Midbrain (tissue), 1 donor: Measurements from ENCODE around the gene TNFSF11.
"Not testable (repeated sequence)": the region's sequence is repeated elsewhere in the genome, so short reads cannot be mapped to it uniquely, and the experiment has no call there.

Source experiments
- DNase-seq: peaks from one replicate; lab custom pipeline; 2025; lab: John Stamatoyannopoulos, UW

The TNFSF11 gene

GRCh38 chr13:42574011-42574410 is at the start of gene TNFSF11:
Gene TNFSF11 (plus strand): TSS chr13:42574152. CDS start chr13:42574304, 152 bp downstream.
- no peak for DNase-seq

- no peak for DNase-seq
Measured at GRCh38 chr13:42524487-42525034, 49.4 kb upstream of the TNFSF11 start.

- DNase-seq: no peak
Measured at GRCh38 chr13:42525035-42525504, 48.9 kb upstream of the TNFSF11 start.

GRCh38 chr13:42526276-42526675 is 47.7 kb upstream of the TNFSF11 start:
- DNase-seq: no peak

GRCh38 chr13:42526804-42527203 is 47.1 kb upstream of the TNFSF11 start:
- DNase-seq: no peak

GRCh38 chr13:42532561-42533335 is 41.2 kb upstream of the TNFSF11 start:
- no peak for DNase-seq

GRCh38 chr13:42533336-42533591 is 40.7 kb upstream of the TNFSF11 start:
- DNase-seq: no peak

- DNase-seq: no peak
Measured at GRCh38 chr13:42534785-42535184, 39.2 kb upstream of the TNFSF11 start.

- no peak for DNase-seq
Measured at GRCh38 chr13:42538996-42539395, 35.0 kb upstream of the TNFSF11 start.

GRCh38 chr13:42539670-42540069 is 34.3 kb upstream of the TNFSF11 start:
- no peak for DNase-seq

GRCh38 chr13:42543215-42543797 is 30.6 kb upstream of the TNFSF11 start:
- DNase-seq: no peak

GRCh38 chr13:42544246-42544926 is 29.6 kb upstream of the TNFSF11 start:
- peak; percentile 22 for DNase-seq

GRCh38 chr13:42545842-42546241 is 28.1 kb upstream of the TNFSF11 start:
- no peak for DNase-seq

- DNase-seq: no peak
Measured at GRCh38 chr13:42547612-42548011, 26.3 kb upstream of the TNFSF11 start.

- no peak for DNase-seq
Measured at GRCh38 chr13:42548731-42549551, 25.0 kb upstream of the TNFSF11 start.

GRCh38 chr13:42549552-42549936 is 24.4 kb upstream of the TNFSF11 start:
- DNase-seq: no peak

GRCh38 chr13:42551611-42552010 is 22.3 kb upstream of the TNFSF11 start:
- no peak for DNase-seq

- no peak for DNase-seq
Measured at GRCh38 chr13:42553098-42554046, 20.6 kb upstream of the TNFSF11 start.

- DNase-seq: no peak
Measured at GRCh38 chr13:42559057-42559456, 14.9 kb upstream of the TNFSF11 start.

GRCh38 chr13:42559573-42560218 is 14.3 kb upstream of the TNFSF11 start:
- not testable (repeated sequence) for DNase-seq
